HAP-1 (cell line): ENCODE data around the gene FANCD2.
"Not testable (repeated sequence)": the region's sequence is repeated elsewhere in the genome, so short reads cannot be mapped to it uniquely, and the experiment has no call there.

Source experiments
- DNase-seq, 2 experiments: peaks; one replicate each; pipeline ENCODE4 v3.0.0-alpha.2; 2016 to 2020; ENCODE audit warnings: low spot score in 2 of 2
- H3K27me3 ChIP-seq: fragments of 250-450 bp; sonication (Bioruptor Pico); 2 replicates; pipeline ENCODE4 v1.5.1; 2020; ENCODE audit warnings: low read depth, mild to moderate bottlenecking, moderate library complexity
- H3K36me3 ChIP-seq: fragments of 250-450 bp; sonication (Bioruptor Pico); replicated peaks from 2 replicates; pipeline ENCODE4 v1.5.1; 2020; ENCODE audit warnings: mild to moderate bottlenecking
- H3K4me1 ChIP-seq: fragments of 250-450 bp; sonication (Bioruptor Pico); 2 replicates; pipeline ENCODE4 v1.5.1; 2020; ENCODE audit warnings: mild to moderate bottlenecking
- H3K4me3 ChIP-seq: fragments of 250-450 bp; sonication (Bioruptor Pico); 2 replicates; pipeline ENCODE4 v1.5.1; 2020; ENCODE audit warnings: mild to moderate bottlenecking, moderate library complexity
- H3K9me3 ChIP-seq: fragments of 250-450 bp; sonication (Bioruptor Pico); 2 replicates; pipeline ENCODE4 v1.5.1; 2020; ENCODE audit warnings: mild to moderate bottlenecking, moderate library complexity
- in situ Hi-C: fragments of 300-500 bp; cut with MboI; formaldehyde crosslinking; loops from 3 replicates; pipeline ENCODE4 v1.14.3; 2020; ENCODE audit warnings: low sequenced_read_pairs, inconsistent platforms, mixed read lengths

The FANCD2 gene

DNA sequence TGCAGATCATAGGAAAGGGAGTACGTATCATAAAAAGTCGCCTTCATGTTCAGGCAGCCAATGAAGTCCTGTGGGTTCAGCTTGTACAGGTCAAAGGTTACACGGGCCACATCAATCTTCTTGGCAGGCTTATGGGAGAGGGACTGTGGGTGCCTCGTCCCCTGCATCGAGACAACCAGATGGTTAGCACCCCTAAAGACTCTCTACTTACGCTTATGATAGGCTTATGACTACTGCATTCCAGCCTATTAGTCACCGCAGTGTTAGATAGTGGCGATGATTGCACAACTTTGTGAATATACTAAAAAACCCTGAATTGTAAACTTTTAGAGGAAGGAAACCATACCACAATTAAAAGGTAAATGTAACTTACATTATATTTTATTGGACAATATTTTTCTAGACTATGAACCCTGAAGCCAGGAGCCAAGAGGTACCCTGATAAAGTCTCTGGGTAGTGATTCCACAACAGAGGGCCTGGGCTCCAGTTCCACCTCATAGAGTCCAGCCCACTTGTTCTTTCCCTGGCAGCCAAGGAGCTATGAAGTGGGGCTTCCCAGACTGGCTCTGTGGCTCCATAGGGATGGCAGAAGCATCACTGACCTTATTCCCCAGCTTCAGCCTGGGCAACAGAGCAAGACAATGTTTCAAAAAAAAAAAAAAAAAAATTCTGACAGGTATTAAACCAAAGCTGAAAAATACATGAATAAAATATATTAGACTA, 2.5 kb upstream of the FANCD2 start:
- in situ Hi-C loops = no loop called here
- Histone ChIP-seq H3K4me3 (no peak overlapping the region), H3K9me3 (no peaks in the 10 kb centered on the region), H3K4me1 (peaks cover 14% of the 10 kb centered on the region), H3K36me3 (peaks cover 28% of the 10 kb centered on the region), H3K27me3 (no peaks in the 10 kb centered on the region)
- DNase-seq = no peak

- Histone ChIP-seq H3K27me3 (no peaks in the 10 kb centered on the region), H3K4me3 (peak overlapping the region; percentile 72), H3K9me3 (no peaks in the 10 kb centered on the region), H3K36me3 (peaks cover 39% of the 10 kb centered on the region), H3K4me1 (peaks cover 14% of the 10 kb centered on the region)
- in situ Hi-C loops = no loop called here
- no peak for DNase-seq
Observed at GRCh38 chr3:10025205-10026083, 793 bp upstream of the FANCD2 start.

DNA sequence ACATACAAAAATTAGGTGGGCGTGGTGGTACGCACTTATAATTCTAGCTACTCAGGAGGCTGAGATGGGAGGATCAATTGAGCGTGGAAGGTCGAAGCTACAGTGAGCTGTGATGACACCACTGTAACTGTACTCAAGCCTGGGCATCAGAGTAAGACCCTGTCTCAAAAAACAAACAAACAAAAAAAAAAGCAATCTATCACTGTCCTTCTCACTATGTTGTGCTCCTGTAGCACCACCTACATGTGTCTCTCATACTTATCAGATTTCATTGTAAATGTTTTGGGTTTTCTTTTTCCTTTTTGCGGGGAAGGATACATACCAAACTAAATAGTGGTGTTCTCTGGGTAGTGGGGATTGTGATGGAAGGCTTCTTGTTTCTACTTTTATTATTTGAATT, 14.8 kb downstream of the FANCD2 start:
- H3K9me3 ChIP-seq = no peaks in the 10 kb centered on the region
- H3K4me1 ChIP-seq = no peaks in the 10 kb centered on the region
- no peaks in the 10 kb centered on the region for H3K27me3 ChIP-seq
- no peak for DNase-seq
- peaks cover 66% of the 10 kb centered on the region for H3K36me3 ChIP-seq
- in situ Hi-C loops = no loop called here
- H3K4me3 ChIP-seq = no peak overlapping the region

DNA sequence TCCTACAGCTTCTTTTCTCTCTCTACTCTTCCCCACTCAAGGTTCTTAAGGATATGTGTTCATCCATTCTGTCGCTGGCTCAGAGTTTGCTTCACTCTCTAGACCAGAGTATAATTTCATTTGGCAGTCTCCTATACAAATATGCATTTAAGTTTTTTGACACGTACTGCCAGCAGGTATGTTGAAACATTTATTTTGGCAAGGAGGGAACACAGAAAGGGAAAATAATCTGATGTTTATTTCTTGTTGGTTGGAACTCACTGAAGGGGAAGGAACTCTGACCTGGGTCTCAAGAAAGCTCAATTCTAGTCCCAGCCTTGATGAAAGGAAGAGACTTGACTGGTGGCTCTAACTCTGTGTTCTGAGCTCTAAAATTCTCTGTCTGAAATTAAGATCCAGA, 21.6 kb downstream of the FANCD2 start:
- DNase-seq = no peak
- H3K36me3 ChIP-seq = peaks cover 58% of the 10 kb centered on the region
- in situ Hi-C loops = no loop called here
- no peak overlapping the region for H3K4me3 ChIP-seq
- H3K4me1 ChIP-seq = no peaks in the 10 kb centered on the region
- no peaks in the 10 kb centered on the region for H3K27me3 ChIP-seq
- H3K9me3 ChIP-seq = no peaks in the 10 kb centered on the region

- H3K9me3 ChIP-seq, H3K4me1 ChIP-seq, H3K4me3 ChIP-seq, H3K27me3 ChIP-seq, in situ Hi-C loops, DNase-seq: not testable (repeated sequence)
- peaks cover 61% of the 10 kb centered on the region for H3K36me3 ChIP-seq
Observed at GRCh38 chr3:10053054-10053453, 26.8 kb downstream of the FANCD2 start.

DNA sequence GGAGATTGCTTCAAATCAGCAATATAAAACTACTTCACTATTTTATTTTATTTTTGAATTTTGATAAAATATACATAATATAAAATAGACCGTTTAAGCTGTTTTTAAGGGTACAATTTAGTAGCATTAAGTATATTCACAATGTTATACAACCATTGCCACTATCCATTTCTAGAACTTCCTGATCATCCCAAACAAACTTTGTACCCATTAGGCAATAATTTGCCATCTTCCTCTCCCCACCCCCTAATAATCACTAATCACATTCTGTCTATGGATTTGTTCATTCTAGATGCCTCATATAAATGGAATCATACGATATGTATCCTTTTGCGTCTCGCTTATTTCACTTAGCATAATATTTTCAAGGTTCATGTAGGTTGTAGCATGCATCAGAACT, 28.9 kb downstream of the FANCD2 start:
- Histone ChIP-seq H3K4me1 (no peaks in the 10 kb centered on the region), H3K36me3 (peaks cover 56% of the 10 kb centered on the region), H3K4me3 (no peak overlapping the region), H3K9me3 (no peaks in the 10 kb centered on the region), H3K27me3 (no peaks in the 10 kb centered on the region)
- in situ Hi-C loops = no loop called here
- no peak for DNase-seq

DNA sequence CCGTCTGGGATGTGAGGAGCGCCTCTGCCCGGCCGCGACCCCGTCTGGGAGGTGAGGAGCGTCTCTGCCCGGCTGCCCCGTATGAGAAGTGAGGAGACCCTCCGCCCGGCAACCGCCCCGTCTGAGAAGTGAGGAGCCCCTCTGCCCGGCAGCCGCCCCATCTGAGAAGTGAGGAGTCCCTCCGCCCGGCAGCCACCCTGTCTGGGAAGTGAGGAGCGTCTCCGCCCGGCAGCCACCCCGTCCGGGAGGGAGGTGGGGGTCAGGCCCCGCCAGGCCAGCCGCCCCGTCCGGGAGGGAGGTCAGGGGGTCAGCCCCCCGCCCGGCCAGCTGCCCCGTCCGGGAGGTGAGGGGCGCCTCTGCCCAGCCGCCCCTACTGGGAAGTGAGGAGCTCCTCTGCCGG, 43.8 kb downstream of the FANCD2 start:
- in situ Hi-C loops, H3K4me3 ChIP-seq, DNase-seq, H3K4me1 ChIP-seq, H3K9me3 ChIP-seq, H3K27me3 ChIP-seq: not testable (repeated sequence)
- peaks cover 63% of the 10 kb centered on the region for H3K36me3 ChIP-seq

DNA sequence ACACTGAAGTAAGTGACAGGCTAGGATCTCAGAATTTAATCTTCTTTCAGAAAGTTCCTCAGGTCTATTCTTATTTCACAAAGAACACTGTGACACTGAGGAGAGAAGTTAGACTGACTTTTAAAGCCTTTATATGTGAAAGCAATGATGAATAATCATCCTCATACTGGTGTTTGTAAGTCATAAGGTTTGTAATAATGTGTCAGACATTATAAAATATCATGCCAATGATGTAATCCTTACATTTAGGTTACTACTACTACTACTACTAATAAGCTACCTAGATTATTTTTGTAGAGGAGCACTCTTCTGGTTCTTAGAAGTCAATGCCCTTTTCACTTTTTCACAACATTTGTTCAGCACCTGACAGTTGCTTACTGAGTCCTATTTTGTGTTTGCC, 48.4 kb downstream of the FANCD2 start:
- H3K36me3 ChIP-seq = peaks cover 64% of the 10 kb centered on the region
- no peak for DNase-seq
- in situ Hi-C loops = no loop called here
- H3K9me3 ChIP-seq = no peaks in the 10 kb centered on the region
- no peaks in the 10 kb centered on the region for H3K4me1 ChIP-seq
- H3K27me3 ChIP-seq = no peaks in the 10 kb centered on the region
- no peak overlapping the region for H3K4me3 ChIP-seq

DNA sequence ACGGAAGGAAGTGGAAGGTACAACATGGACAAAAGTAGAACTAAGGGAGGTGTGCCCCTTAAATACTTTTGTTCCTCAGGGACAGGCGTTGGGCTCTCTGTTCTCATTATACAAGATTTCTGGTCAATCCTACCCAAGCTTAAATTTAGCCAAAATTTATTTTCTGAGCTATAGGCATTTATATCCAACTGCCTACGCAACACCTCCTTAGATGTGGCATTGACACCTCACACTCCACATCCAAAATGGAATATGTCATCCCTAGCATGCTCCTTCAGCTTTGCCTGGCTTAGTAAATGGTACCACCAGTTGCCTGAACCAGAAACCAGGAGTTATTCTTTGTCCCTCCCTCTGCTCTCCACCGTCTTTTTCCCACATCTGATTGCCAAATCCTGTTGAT, 55.6 kb downstream of the FANCD2 start:
- DNase-seq = no peak
- H3K36me3 ChIP-seq = peaks cover 93% of the 10 kb centered on the region

GRCh38 chr3:10085738-10086137, 59.5 kb downstream of the FANCD2 start:
- peaks cover 3% of the 10 kb centered on the region; the same call in 1 of the 2 replicates for H3K4me1 ChIP-seq
- H3K4me3 ChIP-seq = no peak overlapping the region
- peaks cover 87% of the 10 kb centered on the region for H3K36me3 ChIP-seq
- no peaks in the 10 kb centered on the region for H3K27me3 ChIP-seq
- no peak for DNase-seq
- in situ Hi-C loops = no loop called here
- H3K9me3 ChIP-seq = no peaks in the 10 kb centered on the region

More for the DNA sequence above, 55.6 kb downstream of the FANCD2 start:
- no peak overlapping the region for H3K4me3 ChIP-seq
- no peaks in the 10 kb centered on the region for H3K9me3 ChIP-seq
- H3K4me1 ChIP-seq = no peaks in the 10 kb centered on the region
- H3K27me3 ChIP-seq = no peaks in the 10 kb centered on the region
- in situ Hi-C loops = no loop called here

GRCh38 chr3:10088256-10088655, 62.0 kb downstream of the FANCD2 start:
- in situ Hi-C loops = no loop called here
- Histone ChIP-seq H3K4me3 (no peak overlapping the region), H3K4me1 (peaks cover 3% of the 10 kb centered on the region; the same call in 1 of the 2 replicates), H3K27me3 (no peaks in the 10 kb centered on the region), H3K36me3 (peaks cover 76% of the 10 kb centered on the region), H3K9me3 (no peaks in the 10 kb centered on the region)
- DNase-seq = peak; percentile 8 to 32

DNA sequence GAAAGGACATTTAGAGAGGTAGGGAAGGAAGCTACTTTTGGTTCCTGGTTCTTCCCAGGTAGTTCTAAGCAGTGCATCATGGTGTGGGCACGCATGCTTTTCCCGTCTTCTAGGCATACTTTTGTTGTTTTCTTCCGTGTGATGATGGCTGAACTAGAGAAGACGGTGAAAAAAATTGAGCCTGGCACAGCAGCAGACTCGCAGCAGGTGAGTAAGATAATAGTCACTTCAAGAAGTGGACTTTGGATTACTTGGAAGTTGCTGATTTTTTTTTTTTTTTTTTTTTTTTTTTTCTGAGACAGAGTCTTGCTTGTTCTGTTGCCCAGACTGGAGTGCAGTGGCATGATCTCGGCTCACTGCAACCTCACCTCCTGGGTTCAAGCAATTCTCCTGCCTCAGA, 63.9 kb downstream of the FANCD2 start:
- Histone ChIP-seq H3K9me3 (no peaks in the 10 kb centered on the region), H3K4me3 (no peak overlapping the region), H3K4me1 (peaks cover 3% of the 10 kb centered on the region; the same call in 1 of the 2 replicates), H3K27me3 (no peaks in the 10 kb centered on the region), H3K36me3 (peaks cover 79% of the 10 kb centered on the region)
- no peak for DNase-seq
- in situ Hi-C loops = no loop called here

- H3K4me1 ChIP-seq, DNase-seq, H3K4me3 ChIP-seq, in situ Hi-C loops, H3K9me3 ChIP-seq, H3K27me3 ChIP-seq: not testable (repeated sequence)
- peaks cover 80% of the 10 kb centered on the region for H3K36me3 ChIP-seq
Observed at GRCh38 chr3:10090774-10091173, 64.5 kb downstream of the FANCD2 start.

- in situ Hi-C loops, H3K9me3 ChIP-seq, DNase-seq, H3K27me3 ChIP-seq, H3K4me1 ChIP-seq, H3K4me3 ChIP-seq: not testable (repeated sequence)
- peaks cover 79% of the 10 kb centered on the region for H3K36me3 ChIP-seq
Observed at GRCh38 chr3:10091387-10091786, 65.2 kb downstream of the FANCD2 start.
